ENCODE measurements around the gene TBC1D19. TPM values are rescaled to one million over a fixed set of nuclear protein-coding genes. Genes with fewer than 3 reads are reported as not detected.

The TBC1D19 gene
- total and polyA plus RNA-seq, 2 of the 4 experiments (the other 2 are of a cell fraction) = 9.9 to 17.6 TPM

- Histone ChIP-seq H3K27me3 (ENCODE audit: control insufficient read depth, insufficient read depth, low read length) (no peaks in the 10 kb centered on the region), H3K9me3 (ENCODE audit: control insufficient read depth, insufficient read depth, low read length) (no peaks in the 10 kb centered on the region), H2BK15ac (ENCODE audit: low read depth, low read length) (no peak overlapping the region), H2AK9ac (replicated peaks; ENCODE audit: low read depth, low read length, poor library complexity) (no peak overlapping the region), H3K27ac (ENCODE audit: insufficient read depth, low read length) (no peak overlapping the region), H2BK5ac (ENCODE audit: low read depth, low read length, poor library complexity, severe bottlenecking) (no peak overlapping the region), H4K91ac (ENCODE audit: insufficient read depth, low read depth, low read length) (no peak overlapping the region), H4K5ac (ENCODE audit: low read depth, low read length) (no peak overlapping the region), H3K56ac (ENCODE audit: extremely low read depth, insufficient read depth, low read length) (no peak overlapping the region), H3K9me1 (ENCODE audit: insufficient read depth, low read length) (no peaks in the 10 kb centered on the region), H3K23ac (ENCODE audit: low read depth, low read length) (no peak overlapping the region), H3K4ac (ENCODE audit: low read depth, low read length) (no peak overlapping the region), H3K4me3 (ENCODE audit: insufficient read depth, low read depth, low read length) (no peak overlapping the region), H3K4me2 (ENCODE audit: low read depth, low read length) (no peak overlapping the region), H3K9ac (ENCODE audit: low read depth, low read length) (no peak overlapping the region), H2BK20ac (ENCODE audit: low read depth, low read length) (no peak overlapping the region), H3K4me1 (ENCODE audit: control insufficient read depth, insufficient read depth, low read length) (no peaks in the 10 kb centered on the region), H3K14ac (replicated peaks; ENCODE audit: low read depth, low read length) (no peak overlapping the region), H4K20me1 (ENCODE audit: insufficient read depth, low read length) (no peaks in the 10 kb centered on the region), H2AK5ac (ENCODE audit: low read depth, low read length) (no peak overlapping the region), H2AFZ (replicated peaks; ENCODE audit: low read length, poor library complexity) (no peak overlapping the region), H3K36me3 (ENCODE audit: control insufficient read depth, insufficient read depth, low read length) (no peaks in the 10 kb centered on the region), H3K18ac (ENCODE audit: low read depth, low read length) (no peak overlapping the region), H3K79me1 (ENCODE audit: low read depth in 1 of 2, low read length in 2 of 2) (no peaks in the 10 kb centered on the region), H4K8ac (ENCODE audit: low read depth in 2 of 2, low read length in 2 of 2) (no peak overlapping the region), H2BK120ac (ENCODE audit: low read depth, low read length) (no peak overlapping the region)
- ChIA-PET POLR2A (ENCODE audit: unreplicated experiment) (no interaction called here), CTCF (no interaction called here)
- no peak for DNase-seq
- BruUV-seq (replicated peaks) = no TSS peak
- dilution Hi-C loops (cut with HindIII; ENCODE audit: low sequenced_read_pairs, unreplicated experiment) (no loop called here), intact Hi-C loops (cut with micrococcal nuclease) (no loop called here), in situ Hi-C loops (cut with MboI; ENCODE audit: low sequenced_read_pairs) (no loop called here)
- WGBS, 2 experiments (ENCODE audit: extremely low coverage in 2 of 2, insufficient read length in 1 of 2) = no CpG with 5 or more reads among the region's 1 CpG
- TF ChIP-seq RAD21 (IDR thresholded peaks at IDR 0.05; ENCODE audit: low read length) (no peak), ELK1 (IDR thresholded peaks at IDR 0.05; ENCODE audit: borderline replicate concordance, low read depth, low read length) (no peak), USF2 (IDR thresholded peaks at IDR 0.05; ENCODE audit: low read depth, low read length) (no peak), CEBPB (IDR thresholded peaks at IDR 0.05; ENCODE audit: low read depth, low read length) (no peak), MXI1 (IDR thresholded peaks at IDR 0.05; ENCODE audit: borderline replicate concordance, low read depth, low read length) (no peak), FOS (IDR thresholded peaks at IDR 0.05; ENCODE audit: low read depth, low read length) (no peak), RCOR1 (IDR thresholded peaks at IDR 0.05; ENCODE audit: insufficient replicate concordance, low read length) (no peak), NFE2L2 (IDR thresholded peaks at IDR 0.05; ENCODE audit: low read depth, low read length) (no peak), SMC3 (IDR thresholded peaks at IDR 0.05; ENCODE audit: low read depth, low read length) (no peak), MAZ (IDR thresholded peaks at IDR 0.05; ENCODE audit: borderline replicate concordance, low read depth, low read length) (no peak), CTCF (conservative IDR thresholded peaks at IDR 0.05; ENCODE audit: low read depth, low read length) (no peak), RFX5 (IDR thresholded peaks at IDR 0.05; ENCODE audit: low read depth, low read length) (no peak), POLR2A (IDR thresholded peaks at IDR 0.05; ENCODE audit: low read depth, low read length) (no peak), MAFK (IDR thresholded peaks at IDR 0.05; ENCODE audit: low read depth, low read length) (no peak), CHD1 (IDR thresholded peaks at IDR 0.05; ENCODE audit: low read depth, low read length) (no peak), BHLHE40 (IDR thresholded peaks at IDR 0.05; ENCODE audit: low read depth, low read length) (no peak)
- ATAC-seq (ENCODE audit: low read depth) = no peak
Observed at GRCh38 chr4:26764231-26764630, 180.3 kb downstream of the TBC1D19 start.

All from IMR-90 (cell line).